Astrocyte of the cerebellum (primary cell): ENCODE measurements around the gene STX11.

Experiments used
- DNase-seq: peaks from one replicate; pipeline ENCODE4 v3.0.0-alpha.2; 2011; ENCODE audit warnings: low read depth
- H3K4me3 ChIP-seq: 2 replicates; pipeline ENCODE4 v1.5.1; 2011; ENCODE audit warnings: mild to moderate bottlenecking, low read depth, low read length, moderate library complexity
- CTCF ChIP-seq: IDR thresholded peaks from 2 replicates; pipeline ENCODE4 v1.5.1; 2012; ENCODE audit warnings: low read length, low read depth, moderate library complexity, mild to moderate bottlenecking; ENCODE audit errors: missing control alignments
- in situ Hi-C: cut with HindIII; loops from 2 replicates; pipeline ENCODE4 v1.10.0; 2017; ENCODE audit warnings: low sequenced_read_pairs

Gene STX11

GRCh38 chr6:144113366-144113765, 37.0 kb upstream of the STX11 start:
- no peak for TF ChIP-seq CTCF
- no peak for DNase-seq
- in situ Hi-C loops = loop anchor here (25.0 kb wide), 2 partner anchors 174 to 374 kb away; partner anchors contain the start of gene UTRN
- H3K4me3 ChIP-seq = no peak overlapping the region

GRCh38 chr6:144115219-144115618, 35.1 kb upstream of the STX11 start:
- no peak for DNase-seq
- in situ Hi-C loops = loop anchor here (25.0 kb wide), 2 partner anchors 172 to 372 kb away; partner anchors contain the start of gene UTRN
- H3K4me3 ChIP-seq = no peak overlapping the region
- TF ChIP-seq CTCF = no peak

- no peak for TF ChIP-seq CTCF
- H3K4me3 ChIP-seq = no peak overlapping the region
- no peak for DNase-seq
- in situ Hi-C loops = loop anchor here (25.0 kb wide), 2 partner anchors 168 to 368 kb away; partner anchors contain the start of gene UTRN
These were observed 30.9 kb upstream of the STX11 start for GRCh38 chr6:144119376-144119775.

GRCh38 chr6:144122861-144123260, 27.5 kb upstream of the STX11 start:
- DNase-seq = no peak
- TF ChIP-seq CTCF = no peak
- H3K4me3 ChIP-seq = no peak overlapping the region
- in situ Hi-C loops = loop anchor here (25.0 kb wide), 2 partner anchors 164 to 364 kb away; partner anchors contain the start of gene UTRN

- in situ Hi-C loops = loop anchor here (25.0 kb wide), 2 partner anchors 164 to 364 kb away; partner anchors contain the start of gene UTRN
- no peak for DNase-seq
- no peak overlapping the region for H3K4me3 ChIP-seq
- TF ChIP-seq CTCF = no peak
These were observed 26.9 kb upstream of the STX11 start for GRCh38 chr6:144123421-144123820.

GRCh38 chr6:144123836-144124235, 26.5 kb upstream of the STX11 start:
- H3K4me3 ChIP-seq = no peak overlapping the region
- TF ChIP-seq CTCF = no peak
- DNase-seq = no peak
- in situ Hi-C loops = loop anchor here (25.0 kb wide), 2 partner anchors 163 to 363 kb away; partner anchors contain the start of gene UTRN
